Stimulated activated naive CD8-positive, alpha-beta T cell treated with anti-CD3 and anti-CD28 coated beads, Interleukin-15, amount 100 ng/mL, for 72 hours (primary cell): ENCODE results near the gene TGFBR3L.
"Not testable (repeated sequence)": the region's sequence is repeated elsewhere in the genome, so short reads cannot be mapped to it uniquely, and the experiment has no call there.

Source experiments
- ATAC-seq: fragments of 150-1000 bp; cut with Tn5 transposase; 2 replicates; pipeline ENCODE4 v1.10.0; 2021; ENCODE audit warnings: mild to moderate bottlenecking, moderate library complexity
- DNase-seq, 2 donors: peaks; one replicate each; pipeline ENCODE4 v3.0.0; 2021 to 2022
- H3K27ac Mint-ChIP-seq, 2 donors: one replicate each; pipeline ENCODE4 v1.8.0; 2022; ENCODE audit warnings: mild to moderate bottlenecking in 2 of 2, mixed read lengths in 2 of 2, moderate library complexity in 2 of 2
- H3K27me3 Mint-ChIP-seq: one replicate; pipeline ENCODE4 v1.8.0; 2022; ENCODE audit warnings: mixed read lengths
- H3K4me1 Mint-ChIP-seq: one replicate; pipeline ENCODE4 v1.8.0; 2022; ENCODE audit warnings: mild to moderate bottlenecking, mixed read lengths
- H3K4me3 Mint-ChIP-seq, 2 donors: one replicate each; pipeline ENCODE4 v1.8.0; 2022; ENCODE audit warnings: mild to moderate bottlenecking in 2 of 2, mixed read lengths in 2 of 2, moderate library complexity in 1 of 2
- H3K9me3 Mint-ChIP-seq, 2 donors: one replicate each; pipeline ENCODE4 v1.8.0; 2022; ENCODE audit warnings: mixed read lengths in 2 of 2

TGFBR3L gene

DNA sequence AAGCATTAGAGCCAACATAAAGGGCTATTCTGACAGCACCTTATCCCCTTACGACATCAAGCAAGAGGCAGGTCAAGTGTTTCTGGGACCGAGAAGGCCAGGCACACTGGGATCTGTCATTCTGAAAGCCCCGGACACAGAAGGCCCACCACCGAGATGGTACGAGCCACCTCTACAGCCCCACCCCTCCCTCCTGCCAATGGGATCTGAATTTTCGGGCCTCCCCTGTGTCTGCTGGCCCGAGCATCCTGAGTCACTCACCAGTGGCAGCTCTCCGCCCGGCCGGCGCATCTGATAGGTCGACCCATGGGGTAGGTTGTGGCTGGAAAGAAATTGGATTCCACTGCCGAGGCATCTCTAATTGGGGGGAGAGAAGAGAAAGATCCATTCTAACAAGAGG is 26.2 kb downstream of the TGFBR3L start:
- Mint-ChIP-seq H3K27me3 (no peaks in the 10 kb centered on the region), H3K4me3 (peak overlapping the region in 1 of 2 donors; percentile 31), H3K27ac (no peak overlapping the region), H3K4me1 (peaks cover 54% of the 10 kb centered on the region), H3K9me3 (no peaks in the 10 kb centered on the region)
- no peak for ATAC-seq
- DNase-seq, result no peak

- Mint-ChIP-seq H3K4me3 (peak overlapping the region; percentile 93 to 96), H3K4me1 (peaks cover 54% of the 10 kb centered on the region), H3K9me3 (no peaks in the 10 kb centered on the region), H3K27ac (peak overlapping the region in 1 of 2 donors; percentile 99), H3K27me3 (no peaks in the 10 kb centered on the region)
- ATAC-seq, result no peak
- DNase-seq, result no peak
These were observed 27.4 kb downstream of the TGFBR3L start for GRCh38 chr19:7941895-7942596.

- Mint-ChIP-seq H3K4me3 (peak overlapping the region; percentile 93 to 96), H3K9me3 (no peaks in the 10 kb centered on the region), H3K27me3 (no peaks in the 10 kb centered on the region), H3K4me1 (peaks cover 54% of the 10 kb centered on the region), H3K27ac (peak overlapping the region; percentile 98 to 99)
- no peak for DNase-seq
- ATAC-seq, result peak; percentile 15
These were observed 28.4 kb downstream of the TGFBR3L start for GRCh38 chr19:7942981-7943443.

DNA sequence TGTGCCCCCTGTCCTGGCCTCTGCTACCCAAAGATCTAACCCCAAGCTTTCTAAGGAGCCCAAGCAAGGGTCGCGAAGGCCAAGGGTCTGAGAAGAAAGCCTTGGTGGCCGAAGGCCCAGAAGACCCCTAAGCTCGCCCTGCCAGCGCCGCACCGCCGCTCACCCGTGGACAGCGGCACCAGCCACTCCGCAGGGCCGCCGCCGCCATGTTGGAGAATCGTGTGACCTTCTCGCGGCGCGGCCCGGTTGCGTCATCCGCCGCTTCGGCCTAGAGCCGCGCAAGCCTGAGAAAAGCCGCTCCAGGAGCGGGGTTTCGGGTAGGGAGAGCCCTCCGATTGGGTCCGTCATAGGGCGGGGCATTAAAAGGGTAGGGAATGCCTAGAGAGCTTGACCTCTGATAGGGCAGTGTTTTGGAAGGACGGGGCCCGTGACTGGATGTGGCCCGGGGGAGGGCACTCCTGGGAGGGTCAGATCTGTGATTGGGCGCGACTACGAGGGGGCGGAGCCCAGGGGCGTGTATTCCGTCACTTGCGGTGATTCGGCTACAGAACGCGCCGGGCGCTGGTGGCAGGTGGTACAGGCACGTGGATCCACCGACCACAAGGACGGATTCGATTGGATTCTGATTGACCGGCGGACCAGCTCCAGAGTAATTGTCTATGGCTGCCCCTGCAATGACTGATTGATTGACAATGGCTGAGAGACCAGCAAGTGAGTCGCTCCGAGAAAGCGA is 29.0 kb downstream of the TGFBR3L start, which contains the start of gene TIMM44:
Gene TIMM44, minus strand, starts transcription at position 223 of the 733 bp plus-strand sequence. Its CDS starts 15 bp downstream, at position 208.
- Mint-ChIP-seq H3K27me3 (no peaks in the 10 kb centered on the region), H3K27ac (peak within 1 kb of the TSS; percentile 98 to 99), H3K9me3 (no peaks in the 10 kb centered on the region), H3K4me3 (peak within 1 kb of the TSS; percentile 93 to 96), H3K4me1 (peaks cover 54% of the 10 kb centered on the region)
- DNase-seq (peak; percentile 99), ATAC-seq (peak; percentile 99)

DNA sequence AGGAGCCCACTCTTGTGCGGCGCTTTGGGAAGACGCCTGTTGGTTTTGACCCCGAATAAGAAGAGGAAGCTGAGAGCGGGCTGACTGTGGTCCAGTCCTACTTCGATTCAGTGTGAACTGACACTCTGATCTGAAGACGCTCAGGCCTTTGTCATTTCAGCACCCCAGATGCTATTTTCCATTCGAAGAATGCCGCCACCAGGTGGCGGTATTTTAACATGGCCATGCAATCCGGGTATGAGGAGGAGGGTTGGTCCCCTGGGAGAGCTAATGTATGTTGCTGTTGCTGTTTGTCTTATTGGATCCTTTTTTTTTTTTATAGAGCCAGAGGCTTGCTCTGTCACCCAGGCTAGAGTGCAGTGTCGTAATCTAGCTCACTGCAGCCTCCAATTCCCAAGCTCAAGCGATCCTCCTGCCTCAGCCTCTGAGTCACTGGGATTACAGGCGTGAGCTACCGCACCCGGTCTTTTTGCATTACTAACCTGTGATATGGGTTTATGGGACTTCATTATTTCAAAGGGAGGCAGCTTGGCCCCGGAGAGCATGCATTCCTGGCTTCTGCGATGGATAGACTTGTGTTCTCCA is 29.6 kb downstream of the TGFBR3L start:
- H3K4me1 Mint-ChIP-seq, result peaks cover 50% of the 10 kb centered on the region
- H3K9me3 Mint-ChIP-seq, result no peaks in the 10 kb centered on the region
- peak overlapping the region; percentile 93 to 96 for H3K4me3 Mint-ChIP-seq
- peak; percentile 70 for ATAC-seq
- H3K27ac Mint-ChIP-seq, result peak overlapping the region; percentile 98 to 99
- peak; percentile 83 to 88 for DNase-seq
- H3K27me3 Mint-ChIP-seq, result no peaks in the 10 kb centered on the region

DNA sequence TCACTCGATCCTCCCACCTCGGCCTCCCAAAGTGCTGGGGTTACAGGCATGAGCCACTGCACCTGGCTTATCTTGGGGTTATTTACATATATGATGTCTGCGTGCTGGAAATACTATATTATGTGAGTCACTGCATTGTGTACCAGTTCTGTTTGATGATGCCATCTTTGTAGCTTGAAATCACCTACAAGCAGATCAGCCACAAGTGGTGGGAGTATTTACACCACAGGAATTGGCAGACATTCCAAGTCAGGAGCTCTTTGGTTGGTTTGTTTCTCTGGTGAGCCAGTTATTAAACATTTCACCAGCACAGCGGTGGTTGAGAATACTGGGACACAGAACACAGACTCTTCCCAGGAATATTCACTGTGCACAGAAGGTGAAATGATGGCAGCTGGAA is 33.3 kb downstream of the TGFBR3L start:
- H3K27me3 Mint-ChIP-seq, result no peaks in the 10 kb centered on the region
- DNase-seq, result no peak
- H3K9me3 Mint-ChIP-seq, result no peaks in the 10 kb centered on the region
- no peak overlapping the region for H3K4me3 Mint-ChIP-seq
- ATAC-seq, result no peak
- peaks cover 24% of the 10 kb centered on the region for H3K4me1 Mint-ChIP-seq
- no peak overlapping the region for H3K27ac Mint-ChIP-seq

DNA sequence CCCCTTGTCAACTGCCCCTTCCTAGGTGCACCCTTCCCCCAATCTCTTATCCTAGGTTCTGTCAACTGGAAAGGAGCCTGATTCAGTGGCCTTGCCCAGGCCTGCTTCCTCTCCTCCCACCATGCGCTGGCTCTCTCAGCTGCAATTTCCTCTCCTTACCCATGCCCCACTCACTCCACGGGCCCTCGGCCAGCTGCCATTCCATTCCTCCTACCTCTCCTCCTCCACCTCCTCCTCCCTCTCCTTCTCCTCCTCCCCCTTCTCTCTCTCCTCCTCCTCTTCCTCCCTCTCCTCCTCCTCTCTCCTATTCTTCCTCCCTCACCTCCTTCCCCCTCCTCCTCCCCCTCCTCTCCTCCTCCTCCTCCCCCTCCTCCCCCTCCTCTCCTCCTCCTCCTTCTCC is 38.4 kb downstream of the TGFBR3L start:
- Mint-ChIP-seq H3K9me3 (no peaks in the 10 kb centered on the region), H3K27me3 (no peaks in the 10 kb centered on the region), H3K4me3 (no peak overlapping the region), H3K4me1 (peaks cover 15% of the 10 kb centered on the region), H3K27ac (no peak overlapping the region)
- DNase-seq (no peak), ATAC-seq (no peak)

- peaks cover 16% of the 10 kb centered on the region for H3K4me1 Mint-ChIP-seq
- no peaks in the 10 kb centered on the region for H3K27me3 Mint-ChIP-seq
- no peaks in the 10 kb centered on the region for H3K9me3 Mint-ChIP-seq
- DNase-seq (no peak), ATAC-seq (no peak)
- no peak overlapping the region for H3K4me3 Mint-ChIP-seq
- H3K27ac Mint-ChIP-seq, result peak overlapping the region; percentile 67 to 88
These were observed 38.9 kb downstream of the TGFBR3L start for GRCh38 chr19:7953576-7953975.

DNA sequence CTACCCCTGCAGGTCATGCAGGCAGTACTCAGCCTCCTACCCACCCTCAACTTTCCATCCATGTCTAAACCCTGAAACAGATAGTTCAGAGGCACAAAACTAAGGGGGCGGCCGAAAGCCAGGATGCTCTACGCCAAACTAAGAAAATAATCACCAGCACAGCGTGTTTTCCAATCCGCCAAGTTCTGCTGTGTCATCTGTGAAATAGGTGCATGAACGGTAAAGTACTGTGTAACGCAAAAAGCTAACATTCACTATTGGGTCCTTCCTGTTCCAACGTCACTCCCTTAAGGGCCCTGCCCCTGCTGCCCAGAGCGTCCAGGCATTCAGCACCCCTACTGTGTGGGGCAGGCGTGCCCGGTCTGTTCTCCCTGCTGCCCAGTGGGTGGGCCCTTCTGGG is 41.1 kb downstream of the TGFBR3L start:
- peak overlapping the region in 1 of 2 donors; percentile 63 for H3K27ac Mint-ChIP-seq
- no peaks in the 10 kb centered on the region for H3K27me3 Mint-ChIP-seq
- no peak for ATAC-seq
- H3K9me3 Mint-ChIP-seq, result no peaks in the 10 kb centered on the region
- DNase-seq, result no peak
- no peak overlapping the region for H3K4me3 Mint-ChIP-seq
- peaks cover 16% of the 10 kb centered on the region for H3K4me1 Mint-ChIP-seq

GRCh38 chr19:7959211-7959610 is 44.6 kb downstream of the TGFBR3L start:
- DNase-seq (no peak), ATAC-seq (no peak)
- Mint-ChIP-seq H3K27me3 (no peaks in the 10 kb centered on the region), H3K27ac (no peak overlapping the region), H3K9me3 (no peaks in the 10 kb centered on the region), H3K4me1 (peaks cover 5% of the 10 kb centered on the region), H3K4me3 (no peak overlapping the region)

DNA sequence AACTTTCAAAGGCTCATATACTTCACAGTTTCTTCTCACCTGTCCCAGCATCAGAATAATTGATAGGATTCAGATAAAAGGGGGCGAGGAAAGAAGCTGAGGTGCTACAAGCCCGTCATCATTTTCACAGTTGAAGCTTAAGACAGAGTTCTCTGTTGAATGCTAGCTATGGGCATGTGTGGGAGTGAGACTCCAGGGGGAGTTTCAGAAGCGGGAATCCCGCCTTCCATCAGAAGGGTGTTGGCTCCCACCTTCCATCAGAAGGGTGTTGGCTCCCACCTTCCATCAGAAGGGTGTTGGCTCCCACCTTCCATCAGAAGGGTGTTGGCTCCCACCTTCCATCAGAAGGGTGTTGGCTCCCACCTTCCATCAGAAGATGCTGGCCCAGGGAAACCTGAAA is 46.5 kb downstream of the TGFBR3L start:
- not testable (repeated sequence) for ATAC-seq, H3K4me3 Mint-ChIP-seq, H3K27me3 Mint-ChIP-seq, H3K9me3 Mint-ChIP-seq, H3K27ac Mint-ChIP-seq, DNase-seq, H3K4me1 Mint-ChIP-seq

DNA sequence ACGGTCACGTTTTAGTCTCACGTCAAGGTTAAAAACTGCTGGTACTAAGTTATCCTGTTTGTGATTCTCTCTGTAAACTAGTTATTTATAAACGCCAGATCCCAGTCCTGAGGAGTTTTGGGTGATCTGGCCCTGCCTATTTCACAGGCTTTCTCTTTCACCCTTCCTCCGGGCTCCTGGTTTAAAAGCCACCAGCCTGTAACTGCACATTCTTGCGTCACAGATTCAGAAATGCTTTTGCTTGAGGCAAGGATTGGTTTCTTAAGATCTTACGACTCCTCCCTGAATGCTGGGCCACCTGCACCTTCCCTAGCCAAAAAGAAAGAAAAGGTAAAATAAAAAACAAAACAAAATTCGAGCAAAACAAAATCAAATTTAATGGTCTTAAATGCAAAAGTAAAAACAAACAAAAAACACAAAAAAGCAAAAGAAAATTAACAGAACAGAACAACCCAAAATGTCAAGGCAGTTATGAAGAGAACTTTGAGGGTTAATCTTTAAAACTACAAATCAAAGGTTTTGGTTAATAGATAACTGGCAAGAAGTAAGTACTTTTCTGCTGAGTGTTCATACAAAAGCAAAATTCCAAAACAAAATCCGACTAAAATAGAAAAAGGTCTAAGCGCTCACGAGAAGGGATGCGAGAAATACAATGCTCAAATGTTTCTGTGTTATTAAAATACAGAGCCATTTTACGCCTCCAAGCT is 47.4 kb downstream of the TGFBR3L start:
- H3K27ac Mint-ChIP-seq, result no peak overlapping the region
- H3K4me3 Mint-ChIP-seq, result no peak overlapping the region
- no peak for ATAC-seq
- H3K4me1 Mint-ChIP-seq, result peaks cover 5% of the 10 kb centered on the region
- no peaks in the 10 kb centered on the region for H3K27me3 Mint-ChIP-seq
- no peaks in the 10 kb centered on the region for H3K9me3 Mint-ChIP-seq
- DNase-seq, result no peak

- Mint-ChIP-seq H3K27ac (peak overlapping the region in 1 of 2 donors; percentile 46), H3K4me3 (no peak overlapping the region), H3K27me3 (no peaks in the 10 kb centered on the region), H3K4me1 (peaks cover 4% of the 10 kb centered on the region), H3K9me3 (no peaks in the 10 kb centered on the region)
- DNase-seq (no peak), ATAC-seq (no peak)
These were observed 48.1 kb downstream of the TGFBR3L start for GRCh38 chr19:7962644-7963268.

DNA sequence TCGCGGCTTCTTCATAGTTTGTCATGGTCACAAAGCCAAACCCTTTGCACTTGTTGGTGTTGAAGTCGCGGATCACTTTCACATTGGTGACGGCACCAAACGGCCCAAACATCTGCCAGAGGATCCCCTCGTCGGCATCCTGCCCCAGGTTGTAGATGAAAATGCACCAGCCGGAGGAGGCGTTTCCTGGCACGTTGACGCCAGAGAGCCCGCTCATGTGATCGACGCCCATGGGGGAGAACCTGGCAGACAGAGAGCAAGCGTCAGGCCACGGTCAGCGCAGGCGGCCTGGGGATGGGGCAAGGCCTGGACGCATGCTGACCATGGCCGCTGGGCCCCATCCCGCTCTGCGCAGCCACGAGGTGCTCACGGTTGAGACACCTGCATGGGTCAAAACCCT is 48.9 kb downstream of the TGFBR3L start:
- Mint-ChIP-seq H3K27ac (no peak overlapping the region), H3K9me3 (no peaks in the 10 kb centered on the region), H3K27me3 (no peaks in the 10 kb centered on the region), H3K4me3 (no peak overlapping the region), H3K4me1 (peaks cover 4% of the 10 kb centered on the region)
- ATAC-seq (no peak), DNase-seq (no peak)

DNA sequence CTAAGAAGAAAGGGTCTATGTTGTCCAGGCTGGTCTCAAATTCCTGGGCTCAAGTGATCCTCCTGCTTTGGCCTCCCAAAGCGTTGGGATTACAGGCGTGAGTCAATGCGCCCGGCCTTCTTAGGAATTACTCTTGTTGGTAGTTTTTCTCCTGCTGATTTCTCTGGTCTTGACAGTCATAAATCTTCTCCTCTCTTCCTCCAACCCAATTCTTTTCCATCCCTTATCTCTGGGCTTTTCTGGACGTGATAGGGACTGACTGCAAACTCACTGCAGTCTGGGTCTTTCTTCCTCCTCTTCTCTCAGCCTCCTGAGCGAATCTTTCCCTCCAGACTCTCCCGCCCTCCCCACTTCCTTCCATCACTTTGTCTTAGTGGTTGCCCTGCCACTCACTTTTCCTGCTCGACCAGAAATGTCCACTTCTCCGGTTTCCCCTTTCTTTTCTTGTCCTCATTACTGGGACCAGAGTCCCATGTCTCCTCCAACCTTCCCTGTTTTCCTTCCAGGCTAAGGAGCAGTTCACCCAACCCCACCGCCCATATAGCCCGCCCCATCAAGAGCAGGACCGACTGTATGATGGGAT is 50.7 kb downstream of the TGFBR3L start:
- DNase-seq (no peak), ATAC-seq (no peak)
- Mint-ChIP-seq H3K4me1 (peaks cover 6% of the 10 kb centered on the region), H3K4me3 (no peak overlapping the region), H3K9me3 (no peaks in the 10 kb centered on the region), H3K27me3 (no peaks in the 10 kb centered on the region), H3K27ac (peak overlapping the region; percentile 29 to 31)
